Breast epithelium (tissue), 3 donors: ENCODE data around the gene GLIS1.

ENCODE experiments used
- CTCF ChIP-seq, 3 donors: fragments of 450-650 bp; IDR thresholded peaks; one replicate each; pipeline ENCODE4 v1.5.1; 2016 to 2017; ENCODE audit warnings: antibody characterized with exemption in 3 of 3, mild to moderate bottlenecking in 3 of 3, moderate library complexity in 3 of 3
- POLR2AphosphoS5 ChIP-seq, 3 donors: sonication (generic); formaldehyde crosslinking; IDR thresholded peaks; one replicate each; pipeline ENCODE4 v1.6.1; 2017; ENCODE audit warnings: antibody characterized with exemption in 3 of 3

- TF ChIP-seq CTCF (IDR thresholded peaks at IDR 0.05): no peak
- TF ChIP-seq POLR2AphosphoS5 (IDR thresholded peaks at IDR 0.05): no peak
Observed at GRCh38 chr1:53583868-53584776, 154.8 kb downstream of the GLIS1 start.
